NCI-H82 (cell line): Measurements from ENCODE around the gene CD80.
A peak's percentile ranks its signal among the peaks of the same experiment; 100 is the strongest.
"Not testable (repeated sequence)": the region's sequence is repeated elsewhere in the genome, so short reads cannot be mapped to it uniquely, and the experiment has no call there.

Source experiments
- DNase-seq: peaks from one replicate; lab custom pipeline; 2025; lab: John Stamatoyannopoulos, UW

CD80 gene

GRCh38 chr3:119559441-119559963 is at the start of gene CD80:
TSS of gene CD80 (minus strand) at chr3:119559614. CDS start at chr3:119557728, 1,886 bp downstream.
- DNase-seq = peak; percentile 69

GRCh38 chr3:119608405-119609000 is 49.1 kb upstream of the CD80 start:
- peak; percentile 34 for DNase-seq

- DNase-seq = no peak
Observed at GRCh38 chr3:119604878-119605277, 45.5 kb upstream of the CD80 start.

- no peak for DNase-seq
Observed at GRCh38 chr3:119602676-119603075, 43.3 kb upstream of the CD80 start.

- no peak for DNase-seq
Observed at GRCh38 chr3:119601154-119601553, 41.7 kb upstream of the CD80 start.

GRCh38 chr3:119600732-119601131 is 41.3 kb upstream of the CD80 start:
- peak; percentile 72 for DNase-seq

- no peak for DNase-seq
Observed at GRCh38 chr3:119599558-119600174, 40.3 kb upstream of the CD80 start.

- DNase-seq = no peak
Observed at GRCh38 chr3:119598410-119599098, 39.1 kb upstream of the CD80 start.

- no peak for DNase-seq
Observed at GRCh38 chr3:119597548-119598288, 38.3 kb upstream of the CD80 start, which contains the start of gene PLA1A. TSS of gene PLA1A (plus strand) at chr3:119597885. CDS start at chr3:119597914, 29 bp downstream.

- no peak for DNase-seq
Observed at GRCh38 chr3:119596398-119596797, 37.0 kb upstream of the CD80 start.

- no peak for DNase-seq
Observed at GRCh38 chr3:119595639-119596334, 36.4 kb upstream of the CD80 start.

GRCh38 chr3:119594929-119595328 is 35.5 kb upstream of the CD80 start:
- not testable (repeated sequence) for DNase-seq

GRCh38 chr3:119594066-119594465 is 34.7 kb upstream of the CD80 start:
- DNase-seq = no peak

GRCh38 chr3:119592861-119593260 is 33.4 kb upstream of the CD80 start:
- DNase-seq = no peak

GRCh38 chr3:119590706-119591105 is 31.3 kb upstream of the CD80 start:
- no peak for DNase-seq

GRCh38 chr3:119589102-119589773 is 29.8 kb upstream of the CD80 start:
- no peak for DNase-seq

- no peak for DNase-seq
Observed at GRCh38 chr3:119588112-119588511, 28.7 kb upstream of the CD80 start.

GRCh38 chr3:119586733-119587172 is 27.3 kb upstream of the CD80 start:
- no peak for DNase-seq

GRCh38 chr3:119585856-119586570 is 26.6 kb upstream of the CD80 start:
- DNase-seq = no peak

GRCh38 chr3:119585208-119585607 is 25.8 kb upstream of the CD80 start:
- no peak for DNase-seq
